Measurements from ENCODE around the gene GCK.
A peak's percentile ranks its signal among the peaks of the same experiment; 100 is the strongest.
"Not testable (repeated sequence)": the region's sequence is repeated elsewhere in the genome, so short reads cannot be mapped to it uniquely, and the experiment has no call there.

GCK gene

DNA sequence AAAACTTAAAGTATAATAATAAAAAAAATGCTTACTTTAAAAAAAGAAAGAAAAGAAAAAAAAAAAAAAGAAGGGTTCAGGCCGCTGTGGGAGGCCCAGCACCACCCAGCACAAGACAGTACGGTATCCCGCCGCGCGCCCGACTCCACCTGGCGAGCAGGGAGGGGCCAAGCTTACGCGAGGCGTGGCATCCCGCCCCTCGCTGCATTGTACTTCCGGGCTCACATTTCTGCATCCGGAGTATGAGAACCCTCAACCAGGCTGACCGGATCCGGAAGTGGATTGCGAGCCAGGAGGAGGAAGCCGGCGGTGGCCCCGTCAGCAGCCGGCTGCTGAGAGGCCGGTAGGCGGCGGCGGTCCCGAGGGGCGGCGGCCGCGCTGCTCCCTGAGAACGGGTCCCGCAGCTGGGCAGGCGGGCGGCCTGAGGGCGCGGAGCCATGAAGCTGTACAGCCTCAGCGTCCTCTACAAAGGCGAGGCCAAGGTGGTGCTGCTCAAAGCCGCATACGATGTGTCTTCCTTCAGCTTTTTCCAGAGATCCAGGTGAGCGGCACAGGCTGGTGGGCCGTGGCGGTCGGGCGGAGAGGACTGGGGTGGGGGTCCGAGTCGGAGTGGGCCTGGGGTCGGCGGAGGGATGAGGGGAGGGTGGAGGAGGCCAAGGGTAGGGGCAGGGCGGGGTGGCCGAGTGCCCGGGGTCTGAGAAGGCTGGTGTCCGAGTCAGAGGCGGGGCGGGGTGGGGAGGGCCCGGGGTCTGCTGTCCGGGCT lies 11.6 kb upstream of the GCK start, which contains the start of gene YKT6:
Gene YKT6, plus strand, starts transcription at position 280 of the 763 bp plus-strand sequence. Its CDS starts 158 bp downstream, at position 438.
- peak; percentile 99 for DNase-seq

DNA sequence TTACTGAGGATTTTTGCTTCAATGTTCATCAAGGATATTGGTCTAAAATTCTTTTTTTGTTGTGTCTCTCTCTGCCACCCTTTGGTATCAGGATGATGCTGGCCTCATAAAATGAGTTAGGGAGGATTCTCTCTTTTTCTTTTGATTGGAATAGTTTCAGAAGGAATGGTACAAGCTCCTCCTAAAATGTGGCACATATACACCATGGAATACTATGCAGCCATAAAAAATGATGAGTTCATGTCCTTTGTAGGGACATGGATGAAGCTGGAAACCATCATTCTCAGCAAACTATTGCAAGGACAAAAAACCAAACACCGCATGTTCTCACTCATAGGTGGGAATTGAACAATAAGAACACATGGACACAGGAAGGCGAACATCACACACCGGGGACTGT lies 10.9 kb upstream of the GCK start:
- DNase-seq, result not testable (repeated sequence)

DNA sequence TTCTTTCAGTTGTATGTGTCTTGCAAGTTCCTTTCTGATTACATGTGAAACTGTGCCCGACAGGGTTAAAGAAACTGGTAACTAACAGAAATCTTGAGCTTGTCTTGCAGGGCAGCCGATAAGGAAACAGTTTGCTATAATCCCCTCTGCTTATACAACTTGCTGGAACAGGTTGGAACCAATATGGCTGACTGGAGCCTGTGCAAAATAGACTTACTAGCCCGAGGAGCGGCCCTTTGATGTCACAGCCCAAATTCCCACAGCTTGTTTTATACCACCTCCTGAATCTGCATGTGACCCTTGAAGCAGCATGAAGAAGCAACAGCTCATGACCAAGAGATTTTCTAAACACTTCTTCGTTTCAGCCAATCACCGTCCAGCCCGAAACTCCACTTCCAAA lies 8.2 kb upstream of the GCK start:
- DNase-seq, result no peak

DNA sequence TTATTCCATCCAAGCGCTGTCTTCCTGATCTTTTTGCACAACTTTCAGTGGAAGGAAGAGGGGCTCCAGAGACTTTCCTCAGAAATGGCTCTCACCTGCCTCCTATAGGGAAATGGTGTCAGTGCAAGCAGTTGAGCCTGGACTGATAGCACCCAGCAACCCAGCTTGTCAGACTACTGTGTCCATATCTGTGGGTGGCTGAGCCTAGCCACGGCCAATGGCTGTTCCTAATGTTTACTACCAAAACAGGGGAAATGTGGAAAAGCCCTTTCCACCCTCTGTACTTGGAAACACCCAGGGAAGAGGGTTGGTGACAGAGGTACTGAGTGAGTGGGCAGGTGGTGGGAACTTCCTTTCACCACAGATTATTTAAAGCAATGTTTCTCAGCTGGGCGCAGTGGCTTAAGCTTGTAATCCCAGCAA lies 7.2 kb upstream of the GCK start:
- peak; percentile 71 for DNase-seq

DNA sequence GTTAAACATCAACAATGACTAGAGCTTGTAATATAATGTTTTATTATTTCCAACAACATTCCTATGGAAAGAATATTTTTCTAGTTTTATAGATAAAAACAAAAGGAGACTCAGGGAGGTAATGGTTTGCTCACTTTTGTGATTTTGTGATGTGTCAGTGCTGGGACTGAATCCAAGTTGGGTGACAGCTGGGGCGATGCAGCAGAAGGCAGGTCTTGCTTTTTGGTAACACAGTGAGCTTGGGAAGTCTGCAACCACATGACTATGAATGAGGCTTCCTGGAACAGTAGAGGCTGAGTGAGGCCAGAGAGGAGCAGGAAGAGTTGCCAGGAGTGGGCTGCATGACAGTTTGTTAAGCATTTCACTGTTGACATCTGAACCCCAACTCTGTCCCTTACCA lies 6.7 kb upstream of the GCK start:
- DNase-seq, result no peak

DNA sequence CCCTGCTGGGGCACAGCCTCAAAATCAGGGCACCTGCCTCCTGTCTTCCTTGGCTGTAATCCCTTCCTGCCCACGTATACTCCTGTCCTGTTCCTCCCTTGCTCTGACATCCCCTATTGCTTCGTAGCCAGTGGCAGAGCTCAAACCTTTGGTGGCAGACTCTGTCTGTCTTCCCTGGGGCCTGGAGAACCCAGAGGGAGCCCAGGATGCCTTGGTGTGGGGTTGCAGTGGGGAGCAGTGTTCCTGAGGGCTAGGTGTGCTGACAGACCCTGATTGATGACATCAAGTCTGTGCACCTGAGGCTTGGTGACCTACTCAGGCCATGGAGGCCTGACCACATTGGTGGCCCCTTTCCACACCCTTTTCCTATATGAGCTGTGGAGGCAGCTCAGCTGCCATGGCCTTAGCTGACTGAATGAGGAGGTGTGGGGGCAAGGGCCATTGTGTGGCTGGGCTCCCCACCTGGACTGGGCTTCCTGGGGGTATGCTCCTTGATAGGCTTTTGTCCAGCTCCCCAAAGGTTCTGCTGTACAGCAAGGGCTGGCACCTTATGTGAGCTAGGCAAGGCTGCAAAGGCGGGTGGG lies 5.4 kb upstream of the GCK start:
- DNase-seq, result no peak

DNA sequence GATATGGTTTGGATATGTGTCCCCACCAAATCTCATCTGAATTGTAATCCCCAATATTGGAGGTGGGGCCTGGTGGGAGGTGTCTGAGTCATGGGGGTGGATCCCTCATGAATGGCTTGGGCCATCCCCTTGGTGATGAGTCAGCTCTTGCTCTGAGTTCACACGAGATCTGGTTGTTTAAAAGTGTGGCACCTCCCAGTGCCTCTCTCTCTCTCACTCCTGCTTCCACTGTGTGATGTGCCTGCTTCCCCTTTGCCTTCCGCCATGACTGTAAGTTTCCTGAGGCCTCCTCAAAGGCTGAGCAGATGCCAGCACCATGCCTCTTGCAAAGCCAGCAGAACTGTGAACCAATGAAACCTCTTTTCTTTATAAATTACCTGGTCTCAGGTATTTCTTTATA lies 4.8 kb upstream of the GCK start:
- no peak for DNase-seq

DNA sequence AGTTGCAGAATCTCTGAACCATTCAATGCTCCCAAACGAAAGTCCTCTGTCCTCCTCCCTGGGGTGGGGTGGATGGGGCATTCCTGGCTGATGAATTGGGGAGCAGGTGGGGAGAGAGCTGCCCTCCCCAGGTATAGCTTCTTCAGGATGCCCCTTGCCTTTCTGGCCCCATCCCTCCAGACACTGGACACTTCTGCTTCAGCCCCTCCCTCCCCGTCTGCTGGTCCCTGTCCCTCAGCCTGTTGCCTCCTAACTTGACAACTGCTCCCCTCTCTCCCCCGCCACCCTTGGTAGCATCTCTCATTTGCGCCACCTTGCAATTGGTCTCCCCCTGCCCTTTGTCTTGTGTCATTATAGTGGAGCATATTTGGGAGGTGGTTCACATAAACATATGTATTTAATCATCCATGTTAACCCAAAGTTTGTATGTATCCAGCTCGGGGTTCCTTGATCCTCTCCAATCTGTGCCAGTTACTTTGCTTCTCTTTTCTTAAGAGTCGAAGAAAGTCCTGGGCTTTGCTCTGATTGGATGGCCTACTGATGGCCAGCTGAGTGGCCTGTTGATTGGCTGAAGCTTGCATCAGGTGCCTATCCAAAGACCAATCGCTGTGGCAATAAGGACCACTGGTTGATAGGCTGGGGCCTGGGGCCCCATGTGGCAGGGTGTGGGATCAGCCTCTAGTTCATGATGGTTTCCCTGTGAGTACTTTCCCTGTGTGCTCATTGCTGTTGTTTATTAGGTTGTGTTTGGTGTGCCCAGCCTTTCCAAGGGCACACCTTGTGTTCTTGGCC lies 4.0 kb upstream of the GCK start:
- DNase-seq, result no peak

DNA sequence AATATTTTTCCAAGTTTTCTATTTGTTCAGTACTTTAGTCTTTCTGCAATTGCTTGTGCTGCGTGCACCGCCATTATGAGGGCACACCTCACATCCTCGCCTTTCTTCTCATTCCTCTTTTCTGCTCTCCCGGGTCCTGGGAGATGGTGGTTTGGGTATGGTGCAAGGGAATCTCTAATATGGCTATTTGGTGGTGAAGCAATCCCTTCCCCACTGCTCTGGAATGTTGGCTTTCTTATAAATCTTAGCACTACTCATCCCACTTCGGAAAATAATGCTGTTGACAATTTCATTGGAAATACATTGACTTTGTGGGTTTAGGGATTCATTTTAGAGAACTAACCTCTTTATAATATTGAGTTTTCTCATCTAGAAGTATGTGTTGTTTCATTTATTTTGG lies 1.9 kb upstream of the GCK start:
- DNase-seq, result no peak

DNA sequence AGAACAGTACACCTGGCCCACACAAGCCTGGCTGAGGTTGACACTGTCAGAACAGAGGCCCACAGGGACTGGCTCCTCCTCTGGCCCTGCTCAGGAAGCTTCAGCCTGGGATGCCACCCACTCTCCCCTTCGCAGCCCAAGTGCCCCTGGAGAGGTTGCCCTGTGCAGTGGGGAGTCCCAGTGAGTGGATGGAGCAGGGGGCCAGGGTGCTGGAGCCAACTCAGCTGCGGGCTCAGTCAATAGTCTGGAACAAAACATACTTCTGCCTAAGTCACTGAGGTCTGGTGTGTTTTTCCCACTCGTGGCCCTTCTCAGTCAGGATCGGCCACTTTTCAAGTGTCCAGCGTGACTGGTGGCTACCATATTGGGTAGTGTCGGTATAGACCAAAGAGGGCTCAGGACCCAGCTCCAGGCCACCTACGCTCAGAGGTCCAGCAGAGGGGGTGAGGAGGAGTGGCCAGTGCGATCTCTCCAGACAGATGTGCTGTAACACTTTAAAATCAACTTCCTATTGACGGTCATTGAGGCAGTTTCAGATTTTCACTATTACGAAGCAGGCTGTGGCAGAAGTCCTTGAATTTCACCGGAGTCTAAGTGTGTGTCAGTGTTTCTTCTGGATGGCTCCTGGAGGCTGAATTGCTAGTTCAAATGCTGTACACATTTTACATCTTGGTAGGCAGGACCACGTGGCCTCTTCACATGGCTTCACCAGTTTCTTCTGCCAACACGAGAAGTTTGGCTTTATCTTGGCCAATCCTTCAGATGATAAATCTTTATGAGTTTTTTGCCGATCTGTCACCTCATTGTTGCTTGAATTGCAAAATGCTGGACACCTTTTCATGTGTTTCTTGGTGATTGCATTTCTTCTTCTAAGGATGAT lies 994 bp upstream of the GCK start:
- DNase-seq, result no peak

DNA sequence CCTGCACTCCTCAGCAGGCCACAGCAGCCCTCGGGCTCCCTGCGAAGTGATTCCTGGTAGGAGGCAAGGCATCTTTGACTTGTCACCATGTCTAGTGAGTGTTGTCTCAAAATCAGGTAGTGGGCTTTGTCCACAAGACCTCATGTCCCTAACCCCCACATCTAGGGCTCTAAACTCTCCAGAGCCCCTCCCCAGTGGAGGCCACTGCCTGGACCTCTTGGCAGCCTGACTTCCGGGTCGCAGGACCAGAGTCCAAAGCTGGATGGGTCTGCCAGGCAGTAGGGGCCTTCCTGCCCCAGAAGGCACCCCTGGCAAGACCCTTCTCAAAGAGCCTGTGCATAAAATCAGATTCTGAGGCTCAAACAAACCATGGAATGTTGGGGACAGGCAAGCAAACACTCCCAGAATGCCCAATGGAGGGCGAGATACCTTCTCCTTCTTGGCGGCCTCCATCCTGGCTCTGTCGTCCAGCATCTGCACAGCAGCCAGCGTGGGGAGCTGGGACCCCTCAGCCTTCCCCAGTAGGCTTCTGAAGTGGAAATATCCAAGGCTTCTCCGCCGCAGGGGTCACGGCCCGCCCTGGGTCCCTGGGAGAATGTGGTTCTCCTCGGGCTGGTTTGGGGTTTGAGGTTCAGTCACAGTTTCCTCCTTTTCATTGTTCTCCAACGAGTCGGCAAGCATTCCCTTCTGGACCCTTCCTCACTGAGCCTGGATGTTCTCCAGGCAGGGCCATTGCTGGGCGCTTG lies 586 bp downstream of the GCK start:
- no peak for DNase-seq

DNA sequence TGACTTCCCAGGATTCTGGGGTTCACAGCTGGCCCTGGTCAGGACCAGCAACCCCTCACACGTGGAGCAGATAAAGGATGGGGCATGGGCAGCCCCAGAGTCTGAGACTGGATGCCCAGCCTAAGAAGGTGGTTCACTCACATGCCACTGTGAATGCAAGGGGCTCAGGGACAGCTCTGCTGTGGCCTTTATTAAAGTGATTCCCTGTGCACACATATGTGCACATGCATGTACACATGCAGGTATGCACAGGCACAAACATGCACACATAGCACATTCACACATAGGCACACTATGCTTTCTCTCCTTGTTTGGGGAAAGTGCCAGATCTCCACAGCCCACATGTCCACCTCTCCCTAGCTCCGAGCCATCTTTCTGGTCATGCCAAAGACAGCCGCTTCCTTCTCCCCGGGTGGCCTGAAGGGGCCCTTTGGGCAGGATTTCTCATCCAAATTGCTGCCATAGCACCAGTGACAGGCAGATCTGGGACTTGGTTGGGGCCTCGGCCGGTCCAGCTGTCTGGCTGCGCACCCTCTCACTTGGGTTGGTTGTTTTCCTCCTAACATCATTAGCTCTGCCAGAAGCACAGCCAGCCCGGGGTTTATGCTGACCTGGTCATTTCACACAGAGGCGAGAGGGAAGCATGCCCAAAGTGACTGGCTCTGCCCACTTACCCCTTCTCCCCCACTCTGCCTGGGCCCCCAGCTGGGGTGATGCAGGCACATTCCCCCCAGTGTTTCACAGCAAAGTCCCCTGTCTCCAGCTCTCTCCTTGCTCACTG lies 1.4 kb downstream of the GCK start:
- DNase-seq, result no peak

DNA sequence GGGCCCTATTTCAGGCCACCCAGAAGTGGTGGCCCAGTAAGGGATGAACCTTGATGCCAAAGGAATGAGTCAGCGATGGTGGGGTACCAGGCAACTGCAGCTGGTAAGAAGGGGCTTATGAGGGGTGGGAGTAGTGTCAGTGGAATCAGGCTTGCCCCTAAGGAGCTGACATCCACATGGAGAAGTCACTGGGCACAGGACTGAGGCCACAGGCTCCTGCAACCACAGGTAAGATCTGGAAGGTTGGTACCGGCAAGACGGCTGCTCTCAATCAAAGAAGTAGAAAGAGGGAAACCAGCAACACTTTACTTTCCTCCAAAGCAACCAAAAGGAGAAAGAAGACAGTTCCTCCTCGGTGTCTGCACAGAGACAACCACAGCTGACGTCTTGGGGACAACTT lies 2.5 kb downstream of the GCK start:
- DNase-seq, result no peak

DNA sequence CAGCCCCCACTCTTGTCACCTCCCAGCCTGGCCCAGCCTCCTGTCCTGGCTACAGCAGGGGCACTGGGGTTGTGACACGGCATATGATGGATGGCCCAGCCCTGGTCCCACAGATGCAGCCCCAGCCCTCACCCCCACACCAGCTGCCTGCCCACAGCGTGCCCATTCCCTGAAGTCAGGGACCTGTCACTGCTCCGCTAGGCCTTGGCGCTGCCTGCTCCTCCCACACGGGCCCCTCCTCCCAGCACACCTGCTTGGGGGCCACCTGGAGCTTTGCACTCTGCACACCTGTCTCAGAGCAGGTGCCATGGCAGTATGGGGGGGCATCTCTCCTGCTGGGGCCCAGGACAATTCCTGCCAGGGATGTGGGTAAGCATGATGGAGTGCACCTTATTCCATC lies 3.5 kb downstream of the GCK start:
- DNase-seq, result peak; percentile 59

DNA sequence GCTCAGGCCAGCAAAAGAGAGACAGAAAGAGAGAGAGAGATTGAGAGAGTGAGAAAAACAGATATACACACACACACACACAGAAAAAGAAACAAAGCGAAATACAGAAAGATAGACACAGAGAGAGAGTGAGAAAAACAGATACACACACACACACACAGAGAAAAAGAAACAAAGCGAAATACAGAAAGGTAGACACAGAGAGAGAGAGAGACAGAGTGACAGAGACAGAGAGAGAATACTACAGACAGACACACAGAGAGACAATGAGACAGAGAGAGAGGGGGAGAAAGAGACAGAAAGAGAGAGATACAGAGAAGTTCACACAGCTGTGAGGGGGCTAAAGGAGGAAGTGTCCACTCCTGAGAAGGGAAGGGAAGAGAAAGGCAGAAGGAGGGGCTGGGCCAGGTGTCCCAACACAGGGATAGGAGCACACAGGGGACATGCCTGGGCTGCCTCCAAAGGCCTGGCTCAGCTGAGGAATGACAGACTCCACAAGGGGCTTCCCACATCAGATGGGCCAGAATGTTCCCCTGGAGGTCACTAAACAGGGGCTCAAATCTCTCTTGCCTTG lies 4.3 kb downstream of the GCK start:
- DNase-seq, result peak; percentile 22

DNA sequence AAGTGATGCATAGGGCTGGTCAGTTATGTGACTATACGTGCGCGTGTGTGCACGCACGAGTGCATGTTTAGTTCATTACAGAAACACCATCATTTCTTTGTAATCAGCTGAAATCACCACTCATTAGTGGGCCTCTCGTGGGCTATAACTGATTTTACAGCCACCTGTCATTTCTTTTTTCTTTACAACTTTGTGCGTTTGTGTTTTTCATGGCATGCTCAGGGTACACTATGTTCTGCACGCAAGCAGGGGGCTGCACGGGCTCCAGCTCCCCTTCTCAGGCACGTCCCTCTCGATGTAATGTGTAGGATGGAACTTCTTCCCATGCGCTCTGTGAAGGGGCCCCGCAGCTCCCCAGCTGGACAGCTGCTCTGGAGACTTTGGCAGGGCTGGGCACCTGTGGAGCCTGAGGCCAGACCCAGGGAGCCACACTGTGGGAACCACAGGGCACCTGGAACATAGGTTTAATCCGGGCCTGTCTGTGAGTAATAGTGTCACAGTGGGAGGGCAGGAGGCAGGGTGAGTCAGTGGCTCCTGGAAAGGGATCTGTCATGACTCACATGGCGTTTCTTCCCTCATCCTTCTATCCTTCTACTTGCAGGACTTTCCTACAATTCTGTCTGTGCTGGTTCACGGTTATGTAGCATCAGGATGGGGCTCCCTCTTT lies 4.9 kb downstream of the GCK start:
- peak; percentile 76 for DNase-seq

DNA sequence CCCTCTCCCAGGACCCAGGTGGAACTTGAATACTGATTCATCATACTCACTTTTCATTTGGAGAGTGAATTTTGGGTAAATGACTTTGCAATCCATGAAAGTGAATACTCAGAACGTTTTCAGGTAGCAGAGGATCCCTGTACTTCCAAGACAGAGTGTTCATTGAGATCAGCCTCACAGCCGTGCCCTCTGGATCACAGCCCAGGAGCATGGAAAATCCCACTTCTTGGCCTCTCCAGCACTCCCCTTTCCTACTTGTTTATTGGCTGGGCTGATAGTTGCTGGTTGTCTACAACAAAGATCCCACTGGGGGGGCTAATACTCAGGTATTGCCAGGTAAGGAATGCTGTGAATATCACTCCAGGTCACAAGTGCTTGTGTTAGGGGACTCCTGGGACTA lies 5.9 kb downstream of the GCK start:
- DNase-seq, result no peak

DNA sequence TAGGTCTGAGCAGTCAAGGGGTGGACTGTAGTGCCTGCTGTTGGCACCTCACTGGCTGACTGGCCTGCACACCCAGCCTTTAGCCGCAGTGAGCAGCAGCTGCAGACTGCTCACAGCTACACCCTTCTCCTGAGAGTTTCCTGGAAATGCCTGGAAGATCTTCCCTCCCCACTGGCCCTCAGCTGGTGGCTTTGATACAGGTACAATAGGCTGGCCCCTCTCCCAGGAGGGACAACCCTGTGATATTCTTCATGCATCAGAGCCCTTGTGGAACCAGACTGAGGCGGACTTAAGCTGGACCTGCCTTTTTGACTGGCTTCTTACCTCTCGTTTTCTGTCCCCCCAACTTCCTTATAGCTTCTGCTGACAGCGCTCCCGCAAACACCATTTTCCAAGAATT lies 6.4 kb downstream of the GCK start:
- DNase-seq, result no peak

DNA sequence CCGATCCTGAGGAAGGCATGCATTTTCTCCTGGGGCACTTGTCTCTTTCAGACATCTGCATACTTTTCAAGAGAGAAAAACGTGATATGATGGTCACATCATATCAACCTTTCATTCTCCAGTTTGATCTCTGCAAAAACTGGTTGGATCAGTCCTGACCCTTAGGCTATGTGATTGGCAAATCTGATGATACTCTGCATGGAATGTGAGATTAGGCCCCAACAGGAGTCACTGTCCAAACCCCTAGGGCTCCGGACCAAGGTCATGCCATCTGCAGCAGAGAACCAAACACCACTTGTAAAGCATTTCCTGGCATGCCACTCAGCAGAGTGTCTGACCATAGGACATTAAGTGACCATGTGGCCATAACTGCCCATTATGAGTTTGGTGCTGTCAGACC lies 8.6 kb downstream of the GCK start:
- DNase-seq, result no peak

DNA sequence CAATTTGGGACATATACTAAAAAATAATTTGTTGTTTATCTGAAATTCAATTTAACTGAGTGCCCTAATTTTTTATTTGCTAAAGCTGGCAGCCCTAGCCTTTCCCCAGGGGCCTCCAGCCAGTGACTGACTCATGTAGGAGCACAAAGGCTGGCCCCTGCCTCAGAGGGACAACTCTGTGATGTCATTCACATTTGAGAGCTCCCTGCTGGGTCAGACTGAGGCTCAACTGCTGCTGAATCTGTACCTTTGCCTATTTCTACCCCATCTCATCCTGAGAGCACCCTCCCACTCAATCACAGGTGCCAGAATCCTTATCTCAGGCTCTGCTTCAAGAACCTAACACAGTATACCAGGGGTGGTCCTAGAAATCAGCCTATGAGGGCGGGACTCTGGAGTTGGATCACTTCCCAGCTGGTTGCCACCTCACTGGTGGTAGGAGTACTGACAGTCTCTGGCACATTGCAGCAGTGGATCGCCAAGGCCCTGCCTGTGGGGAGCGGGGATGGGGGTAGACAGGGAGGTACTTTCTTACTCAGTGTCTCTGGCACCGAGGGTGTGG lies 11.6 kb downstream of the GCK start:
- DNase-seq, result peak; percentile 28

Measured in DMS53 (cell line).